HEK293 (cell line): ENCODE data around the gene CTF1.
A peak's percentile ranks its signal among the peaks of the same experiment; 100 is the strongest.
"Not testable (repeated sequence)": the region's sequence is repeated elsewhere in the genome, so short reads cannot be mapped to it uniquely, and the experiment has no call there.

Experiments
- CTCF ChIA-PET: fragments of 350-600 bp; formaldehyde crosslinking; extraction: SDS; loops from one replicate; lab custom pipeline; 2021; ENCODE audit warnings: antibody characterized with exemption; lab: Yijun Ruan, JAX
- POLR2A ChIA-PET: fragments of 300-600 bp; formaldehyde crosslinking; extraction: SDS; loops from one replicate; lab custom pipeline; 2020; ENCODE audit warnings: antibody characterized with exemption, inconsistent platforms; lab: Yijun Ruan, JAX
- H3K27ac ChIP-seq: fragments of 200-500 bp; sonication (Bioruptor generic); 2 replicates; pipeline ENCODE4 v1.5.1; 2014; ENCODE audit warnings: low read depth, low read length, control low read depth, inconsistent platforms; ENCODE audit errors: extremely low read depth
- H3K36me3 ChIP-seq, 2 experiments: fragments of 200-500 bp in 1 of 2; sonication (Bioruptor generic) in 1 of 2; 1 replicate in 1 of 2; 2 replicates in 1 of 2; pipeline ENCODE4 v1.5.1; 2014 to 2017; ENCODE audit warnings: inconsistent platforms in 2 of 2, low read length in 2 of 2; ENCODE audit not compliant: control insufficient read depth in 2 of 2, insufficient read depth in 1 of 2
- H3K4me1 ChIP-seq: fragments of 200-500 bp; sonication (Bioruptor generic); 2 replicates; pipeline ENCODE4 v1.5.1; 2014; ENCODE audit warnings: mild to moderate bottlenecking, low read length, inconsistent platforms; ENCODE audit not compliant: control insufficient read depth, insufficient read depth
- H3K4me3 ChIP-seq: 2 replicates; pipeline ENCODE4 v1.5.1; 2011; ENCODE audit warnings: low read depth, mild to moderate bottlenecking, control low read depth, low read length, moderate library complexity
- H3K9me3 ChIP-seq: fragments of 200-500 bp; sonication (Bioruptor generic); 2 replicates; pipeline ENCODE4 v1.5.1; 2014; ENCODE audit warnings: low read depth, low read length, inconsistent platforms; ENCODE audit not compliant: control insufficient read depth, insufficient read depth
- GLI4 ChIP-seq: fragments of 450-650 bp; formaldehyde crosslinking; IDR thresholded peaks from 2 replicates; pipeline ENCODE4 v1.5.1; 2016; ENCODE audit warnings: missing biosample characterization, missing genetic modification characterization
- KLF17 ChIP-seq: fragments of 450-650 bp; formaldehyde crosslinking; IDR thresholded peaks from 2 replicates; pipeline ENCODE4 v1.5.1; 2016; ENCODE audit warnings: missing biosample characterization, missing genetic modification characterization
- PBX3 ChIP-seq: sonication (generic); formaldehyde crosslinking; IDR thresholded peaks from 2 replicates; pipeline ENCODE4 v1.8.1; 2022; ENCODE audit warnings: mild to moderate bottlenecking, moderate library complexity, missing genetic modification reagents
- PRDM1 ChIP-seq: fragments of 450-650 bp; formaldehyde crosslinking; IDR thresholded peaks from 2 replicates; pipeline ENCODE4; 2016; ENCODE audit warnings: missing biosample characterization, missing genetic modification characterization
- ZBTB17 ChIP-seq: fragments of 450-650 bp; formaldehyde crosslinking; IDR thresholded peaks from 2 replicates; pipeline ENCODE4 v1.5.1; 2016; ENCODE audit warnings: missing biosample characterization, missing genetic modification characterization
- ZBTB7A ChIP-seq: fragments of 450-650 bp; formaldehyde crosslinking; IDR thresholded peaks from 2 replicates; pipeline ENCODE4 v1.5.1; 2016; ENCODE audit warnings: low read depth, missing biosample characterization, missing genetic modification characterization
- ZNF121 ChIP-seq: fragments of 450-650 bp; formaldehyde crosslinking; IDR thresholded peaks from 2 replicates; pipeline ENCODE4 v1.5.1; 2016; ENCODE audit warnings: missing biosample characterization, missing genetic modification characterization
- ZNF133 ChIP-seq: fragments of 450-650 bp; formaldehyde crosslinking; IDR thresholded peaks from 2 replicates; pipeline ENCODE4 v1.5.1; 2016; ENCODE audit warnings: missing biosample characterization, missing genetic modification characterization
- ZNF214 ChIP-seq: fragments of 450-650 bp; formaldehyde crosslinking; IDR thresholded peaks from 2 replicates; pipeline ENCODE4 v1.5.1; 2017; ENCODE audit warnings: missing biosample characterization, mild to moderate bottlenecking, missing genetic modification characterization, borderline replicate concordance
- ZNF449 ChIP-seq: fragments of 450-650 bp; formaldehyde crosslinking; IDR thresholded peaks from 2 replicates; pipeline ENCODE4 v1.5.1; 2017; ENCODE audit warnings: missing biosample characterization, mild to moderate bottlenecking, missing genetic modification characterization, moderate library complexity
- ZNF600 ChIP-seq: fragments of 450-650 bp; formaldehyde crosslinking; IDR thresholded peaks from 2 replicates; pipeline ENCODE4 v1.5.1; 2016; ENCODE audit warnings: missing biosample characterization, missing genetic modification characterization
- ZNF639 ChIP-seq: fragments of 450-650 bp; formaldehyde crosslinking; IDR thresholded peaks from 2 replicates; pipeline ENCODE4 v1.5.1; 2016; ENCODE audit warnings: missing biosample characterization, missing genetic modification characterization
- ZNF654 ChIP-seq: fragments of 450-650 bp; formaldehyde crosslinking; IDR thresholded peaks from 2 replicates; pipeline ENCODE4 v1.5.1; 2016; ENCODE audit warnings: low read depth, missing biosample characterization, missing genetic modification characterization
- ZNF664 ChIP-seq: fragments of 450-650 bp; formaldehyde crosslinking; IDR thresholded peaks from 2 replicates; pipeline ENCODE4 v1.5.1; 2016; ENCODE audit warnings: missing biosample characterization, missing genetic modification characterization
- ZXDB ChIP-seq: fragments of 450-650 bp; formaldehyde crosslinking; IDR thresholded peaks from 2 replicates; pipeline ENCODE4 v1.5.1; 2016; ENCODE audit warnings: missing biosample characterization, missing genetic modification characterization

Gene CTF1

GRCh38 chr16:30858829-30859423 lies 37.5 kb upstream of the CTF1 start:
- H3K4me3 ChIP-seq, result no peak overlapping the region
- H3K4me1 ChIP-seq, result no peaks in the 10 kb centered on the region
- H3K36me3 ChIP-seq, result no peaks in the 10 kb centered on the region
- POLR2A ChIA-PET, result interaction anchor here (0.5 kb wide), 1 partner anchor 54 kb away, joined by 4 read pairs; no protein-coding TSS in a partner anchor
- CTCF ChIA-PET, result interaction anchor here (0.9 to 1.3 kb wide), 2 partner anchors 14 to 45 kb away, joined by 4 to 7 read pairs; no protein-coding TSS in a partner anchor
- no peak overlapping the region for H3K27ac ChIP-seq
- H3K9me3 ChIP-seq, result no peaks in the 10 kb centered on the region
- TF ChIP-seq ZXDB (tag by site-specific recombination) (0 out of 2 replicates have a peak, but pooled peaks have one; percentile 14), ZNF133 (no peak), ZBTB17 (tag by site-specific recombination) (peak; percentile 41; the same call in 1 of the 2 replicates), GLI4 (no peak)
- TF ChIP-seq, all 188 proteins: peak for 2

GRCh38 chr16:30860729-30861128 lies 35.7 kb upstream of the CTF1 start:
- H3K27ac ChIP-seq, H3K36me3 ChIP-seq, H3K4me1 ChIP-seq, H3K9me3 ChIP-seq, H3K4me3 ChIP-seq, POLR2A ChIA-PET: not testable (repeated sequence)
- CTCF ChIA-PET, result interaction anchor here (1.1 kb wide), 2 partner anchors 16 to 93 kb away, joined by 5 read pairs; no protein-coding TSS in a partner anchor

- TF ChIP-seq ZNF600 (tag by site-specific recombination), result peak; percentile 99
- TF ChIP-seq, all 188 proteins: peak for 1; not testable (repeated sequence) for 187
- H3K4me3 ChIP-seq, H3K9me3 ChIP-seq, H3K27ac ChIP-seq, H3K36me3 ChIP-seq, H3K4me1 ChIP-seq: not testable (repeated sequence)
- ChIA-PET CTCF (interaction anchor here (1.2 kb wide), 1 partner anchor 18 kb away, joined by 7 read pairs; no protein-coding TSS in a partner anchor), POLR2A (interaction anchor here (1.2 kb wide), 1 partner anchor 12 kb away, joined by 5 read pairs; no protein-coding TSS in a partner anchor)
Measured at GRCh38 chr16:30863178-30863577, 33.2 kb upstream of the CTF1 start.

GRCh38 chr16:30866031-30866430 lies 30.4 kb upstream of the CTF1 start:
- TF ChIP-seq ZNF654, result no peak
- TF ChIP-seq PRDM1 (tag by site-specific recombination), result no peak
- peak; percentile 54 for TF ChIP-seq KLF17 (tag by site-specific recombination)
- TF ChIP-seq ZNF664, result no peak
- TF ChIP-seq, all 188 proteins: peak for 1
- CTCF ChIA-PET, result interaction anchor here (0.6 to 1.2 kb wide), 4 partner anchors 11 to 36 kb away, joined by 3 to 4 read pairs (median 3); no protein-coding TSS in a partner anchor

GRCh38 chr16:30867747-30868146 lies 28.7 kb upstream of the CTF1 start:
- Histone ChIP-seq H3K4me3 (no peak overlapping the region), H3K36me3 (peaks cover 0 to 7% of the 10 kb centered on the region in 2 experiments; a peak in 2 of 3 replicates), H3K27ac (no peak overlapping the region), H3K4me1 (no peaks in the 10 kb centered on the region), H3K9me3 (no peaks in the 10 kb centered on the region)
- no peak for TF ChIP-seq ZBTB7A (tag by site-specific recombination)
- peak; percentile 64; the same call in 1 of the 2 replicates for TF ChIP-seq ZNF121 (tag by site-specific recombination)
- TF ChIP-seq PBX3 (CRISPR knock-in tag), result no peak
- TF ChIP-seq ZNF449 (tag by site-specific recombination), result no peak
- TF ChIP-seq ZNF214 (tag by site-specific recombination), result no peak
- no peak for TF ChIP-seq ZNF133
- TF ChIP-seq ZNF639 (tag by site-specific recombination), result no peak
- TF ChIP-seq ZNF654, result peak; percentile 11; the same call in 1 of the 2 replicates
- ChIA-PET CTCF (interaction anchor here (0.8 to 2.9 kb wide), 3 partner anchors 23 to 75 kb away, joined by 3 to 21 read pairs (median 7); no protein-coding TSS in a partner anchor), POLR2A (interaction anchor here (0.6 to 1.2 kb wide), 3 partner anchors 62 to 710 kb away, joined by 3 read pairs; no protein-coding TSS in a partner anchor)

More at GRCh38 chr16:30866031-30866430, 30.4 kb upstream of the CTF1 start:
- Histone ChIP-seq H3K9me3 (no peaks in the 10 kb centered on the region), H3K4me3 (no peak overlapping the region), H3K4me1 (no peaks in the 10 kb centered on the region), H3K27ac (no peak overlapping the region), H3K36me3 (no peaks in the 10 kb centered on the region; a peak in 1 of 3 replicates)
- POLR2A ChIA-PET, result no interaction called here
